Upper lobe of left lung (tissue), 6 donors: ENCODE results near the gene SCN10A. TPM values are rescaled to one million over a fixed set of nuclear protein-coding genes. Genes with fewer than 3 reads are reported as not detected.

Experiments used
- ATAC-seq, 2 donors: fragments of 200-7000 bp; cut with Tn5 transposase; one replicate each; pipeline ENCODE4 v1.9.1; 2022; ENCODE audit warnings: mild to moderate bottlenecking in 2 of 2, moderate library complexity in 2 of 2; ENCODE audit not compliant: low FRiP score in 2 of 2
- DNase-seq, 2 donors: peaks; one replicate each; pipeline ENCODE4 v3.0.0-alpha.2; 2019 to 2020
- H3K27ac ChIP-seq, 4 donors: fragments of 200-600 bp; sonication (generic); one replicate each; pipeline ENCODE4 v1.5.1; 2016 to 2019
- H3K27me3 ChIP-seq, 4 donors: fragments of 200-600 bp; sonication (generic); one replicate each; pipeline ENCODE4 v1.5.1; 2017 to 2019
- H3K36me3 ChIP-seq, 4 donors: fragments of 200-600 bp; sonication (generic); one replicate each; pipeline ENCODE4 v1.5.1; 2016 to 2019
- H3K4me1 ChIP-seq, 4 donors: fragments of 200-600 bp; sonication (generic); one replicate each; pipeline ENCODE4 v1.5.1; 2018 to 2019
- H3K4me3 ChIP-seq, 4 donors: fragments of 200-600 bp; sonication (generic); one replicate each; pipeline ENCODE4 v1.5.1; 2017 to 2019; ENCODE audit warnings: mild to moderate bottlenecking in 2 of 4, moderate library complexity in 1 of 4
- H3K9me3 ChIP-seq, 4 donors: fragments of 200-600 bp; sonication (generic); one replicate each; pipeline ENCODE4 v1.5.1; 2018 to 2019
- EP300 ChIP-seq, 4 donors: sonication (generic); formaldehyde crosslinking; IDR thresholded peaks; one replicate each; pipeline ENCODE4 v1.5.1; 2017; ENCODE audit warnings: antibody characterized with exemption in 4 of 4, control low read depth in 2 of 4
- POLR2A ChIP-seq, 4 donors: fragments of 450-650 bp; IDR thresholded peaks; one replicate each; pipeline ENCODE4 v1.5.1; 2016 to 2017; ENCODE audit warnings: antibody characterized with exemption in 4 of 4, mild to moderate bottlenecking in 2 of 4
- POLR2AphosphoS5 ChIP-seq, 2 donors: sonication (generic); formaldehyde crosslinking; IDR thresholded peaks; one replicate each; pipeline ENCODE4 v1.5.1; 2017; ENCODE audit warnings: antibody characterized with exemption in 2 of 2
- WGBS, 2 donors: methylation state at CpG; one replicate each; pipeline ENCODE4 v1.1.5; 2017 to 2018; 5-methylcytosine and 5-hydroxymethylcytosine counted together
- total RNA-seq, 6 donors: library from RNA; depleted of rRNA in 4 of 6; stranded (reverse); fragments of >200 nt in 4 of 6; gene quantifications; one replicate each; pipeline versions ENCODE4 v1.1.0 to v1.2.1, GENCODE V29; 2016 to 2021
- TF ChIP-seq, protein P1 (sequence below), 6 experiments: fragments of 450-650 bp in 4 of 6; fragments of 200-600 bp in 2 of 6; sonication (generic) in 2 of 6; IDR thresholded peaks; one replicate each; pipeline ENCODE4 v1.5.1; 2016 to 2019; ENCODE audit warnings: antibody characterized with exemption in 6 of 6
- donor health status: DM: no; HTN: no; CAD: no; lungs with moderate emphysema.
- donor health status: DM: no; HTN: yes; CAD: no; lungs with severe emphysema.

Gene SCN10A
- total RNA-seq, 6 donors from 2014 or later, result not detected

DNA sequence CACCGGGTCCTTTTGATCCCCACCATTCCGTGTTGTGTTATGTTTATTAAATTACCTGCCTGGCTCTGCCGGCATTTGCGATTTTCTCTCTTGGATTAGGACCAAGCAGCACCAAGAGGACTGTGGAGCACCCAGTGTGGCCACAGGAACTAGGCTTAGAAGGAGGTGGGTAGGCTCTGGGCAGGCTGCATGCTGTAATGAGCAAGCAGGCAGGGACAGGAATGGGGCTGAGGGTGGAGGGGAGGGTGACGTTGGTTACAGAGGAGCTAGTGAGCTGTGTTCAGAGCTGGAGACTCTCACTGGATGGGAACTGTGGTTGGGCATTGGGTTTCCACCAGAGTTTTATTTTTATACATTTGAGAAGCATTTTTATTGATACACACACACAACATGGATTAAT is 158.6 kb downstream of the SCN10A start:
- H3K27me3 ChIP-seq, result peaks cover 0 to 2% (median 0%) of the 10 kb centered on the region in 4 donors
- H3K27ac ChIP-seq, result no peak overlapping the region
- no peak overlapping the region for H3K4me3 ChIP-seq
- ATAC-seq (no peak), DNase-seq (no peak)
- no peaks in the 10 kb centered on the region for H3K36me3 ChIP-seq
- H3K9me3 ChIP-seq, result peaks cover 0 to 10% (median 4%) of the 10 kb centered on the region in 4 donors
- TF ChIP-seq POLR2AphosphoS5 (IDR thresholded peaks at IDR 0.05), result no peak
- TF ChIP-seq POLR2A (IDR thresholded peaks at IDR 0.05), result no peak
- TF ChIP-seq, protein P1, sequence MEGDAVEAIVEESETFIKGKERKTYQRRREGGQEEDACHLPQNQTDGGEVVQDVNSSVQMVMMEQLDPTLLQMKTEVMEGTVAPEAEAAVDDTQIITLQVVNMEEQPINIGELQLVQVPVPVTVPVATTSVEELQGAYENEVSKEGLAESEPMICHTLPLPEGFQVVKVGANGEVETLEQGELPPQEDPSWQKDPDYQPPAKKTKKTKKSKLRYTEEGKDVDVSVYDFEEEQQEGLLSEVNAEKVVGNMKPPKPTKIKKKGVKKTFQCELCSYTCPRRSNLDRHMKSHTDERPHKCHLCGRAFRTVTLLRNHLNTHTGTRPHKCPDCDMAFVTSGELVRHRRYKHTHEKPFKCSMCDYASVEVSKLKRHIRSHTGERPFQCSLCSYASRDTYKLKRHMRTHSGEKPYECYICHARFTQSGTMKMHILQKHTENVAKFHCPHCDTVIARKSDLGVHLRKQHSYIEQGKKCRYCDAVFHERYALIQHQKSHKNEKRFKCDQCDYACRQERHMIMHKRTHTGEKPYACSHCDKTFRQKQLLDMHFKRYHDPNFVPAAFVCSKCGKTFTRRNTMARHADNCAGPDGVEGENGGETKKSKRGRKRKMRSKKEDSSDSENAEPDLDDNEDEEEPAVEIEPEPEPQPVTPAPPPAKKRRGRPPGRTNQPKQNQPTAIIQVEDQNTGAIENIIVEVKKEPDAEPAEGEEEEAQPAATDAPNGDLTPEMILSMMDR (IDR thresholded peaks at IDR 0.05), result no peak
- TF ChIP-seq EP300 (IDR thresholded peaks at IDR 0.05), result no peak
- WGBS, 2 donors, result 43 to 67% methylated on average over 5 of the region's 5 CpGs
- no peaks in the 10 kb centered on the region for H3K4me1 ChIP-seq

GRCh38 chr3:38655708-38656300 is 160.2 kb downstream of the SCN10A start:
- ATAC-seq (no peak), DNase-seq (no peak)
- Histone ChIP-seq H3K36me3 (no peaks in the 10 kb centered on the region), H3K4me3 (no peak overlapping the region), H3K4me1 (peaks cover 0 to 5% (median 2%) of the 10 kb centered on the region in 4 donors), H3K27me3 (peaks cover 0 to 2% (median 0%) of the 10 kb centered on the region in 4 donors), H3K27ac (no peak overlapping the region), H3K9me3 (peaks cover 0 to under 1% (median 0%) of the 10 kb centered on the region in 4 donors)
- TF ChIP-seq, protein P1 (IDR thresholded peaks at IDR 0.05), result peak in 2 of 6 experiments; percentile 11 to 23
- TF ChIP-seq EP300 (IDR thresholded peaks at IDR 0.05), result no peak
- WGBS, 2 donors, result 6 to 18% methylated on average over 7 of the region's 7 CpGs

DNA sequence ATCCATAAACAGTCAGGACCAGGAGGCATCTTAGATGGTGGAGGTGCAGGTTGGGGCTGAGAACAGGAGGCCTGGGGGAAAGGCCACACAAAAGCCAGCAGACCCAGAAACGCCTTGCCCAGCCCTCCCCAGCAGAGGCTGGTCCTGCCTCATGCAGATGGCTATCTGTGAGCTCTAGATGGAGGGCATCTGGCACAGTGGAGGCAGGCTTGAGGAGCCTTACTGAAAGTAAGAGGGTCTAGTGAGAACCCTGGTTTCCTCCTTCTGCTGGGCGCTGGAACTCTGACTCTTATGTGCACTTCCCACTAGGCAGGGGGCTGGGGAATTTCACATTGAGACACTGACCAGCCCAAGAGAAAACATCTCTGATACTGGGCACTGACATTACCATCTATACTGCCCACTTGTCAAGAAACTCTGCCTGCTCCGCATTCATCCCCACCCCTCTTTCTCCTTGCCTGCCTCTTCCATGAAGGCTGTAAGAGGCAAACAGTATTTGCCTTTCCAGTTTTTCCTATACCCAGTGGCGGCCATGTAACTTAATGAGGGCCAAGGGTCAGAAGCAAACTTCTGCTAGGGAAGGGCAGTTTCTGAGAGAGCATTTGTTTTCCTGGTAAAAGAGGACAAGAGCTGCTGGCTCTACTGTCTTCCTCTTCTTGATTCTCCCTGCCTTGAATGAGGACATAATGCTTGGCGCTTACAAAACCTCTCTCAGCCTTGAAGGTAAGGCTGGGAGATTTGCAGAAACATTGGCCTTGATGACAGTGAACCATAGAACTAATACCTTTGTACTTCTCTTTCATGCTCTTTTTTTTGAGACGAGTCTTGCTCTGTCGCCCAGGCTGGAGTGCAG is 162.1 kb downstream of the SCN10A start:
- TF ChIP-seq, protein P1 (IDR thresholded peaks at IDR 0.05), result no peak
- TF ChIP-seq EP300 (IDR thresholded peaks at IDR 0.05) (no peak), POLR2AphosphoS5 (IDR thresholded peaks at IDR 0.05) (no peak), POLR2A (IDR thresholded peaks at IDR 0.05) (no peak)
- Histone ChIP-seq H3K9me3 (no peaks in the 10 kb centered on the region), H3K4me1 (peaks cover 9 to 20% (median 14%) of the 10 kb centered on the region in 4 donors), H3K4me3 (no peak overlapping the region), H3K27me3 (peaks cover 0 to 9% (median 4%) of the 10 kb centered on the region in 4 donors), H3K27ac (no peak overlapping the region), H3K36me3 (no peaks in the 10 kb centered on the region)
- ATAC-seq, result no peak
- DNase-seq, result no peak
- WGBS, 2 donors, result 78 to 85% methylated on average over 7 of the region's 7 CpGs

DNA sequence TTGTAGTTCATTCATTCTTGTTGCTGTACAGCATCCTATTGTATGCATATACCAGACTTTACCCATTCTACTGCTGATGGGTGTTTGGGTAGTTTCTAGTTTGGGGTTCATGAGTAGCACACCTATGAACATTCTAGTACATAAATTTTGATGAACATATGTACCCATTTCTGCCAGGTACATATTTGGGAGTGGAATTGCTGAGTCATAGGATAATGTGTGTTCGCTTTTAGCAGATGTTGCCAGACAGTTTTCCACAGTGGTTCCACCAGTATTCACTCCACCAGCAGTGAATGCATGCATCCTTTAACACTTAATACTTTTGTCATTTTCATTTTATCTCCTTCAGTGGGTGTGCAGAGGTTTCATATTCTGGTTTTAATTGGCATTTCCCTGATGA is 163.1 kb downstream of the SCN10A start:
- no peaks in the 10 kb centered on the region for H3K36me3 ChIP-seq
- no peak for ATAC-seq
- no peak overlapping the region for H3K27ac ChIP-seq
- H3K4me1 ChIP-seq, result peaks cover 13 to 24% (median 17%) of the 10 kb centered on the region in 4 donors
- DNase-seq, result no peak
- peaks cover 0 to 16% (median 7%) of the 10 kb centered on the region in 4 donors for H3K27me3 ChIP-seq
- 92 to 96% methylated on average over 1 of the region's 1 CpG for WGBS, 2 donors
- no peaks in the 10 kb centered on the region for H3K9me3 ChIP-seq
- H3K4me3 ChIP-seq, result no peak overlapping the region
- no peak for TF ChIP-seq POLR2A (IDR thresholded peaks at IDR 0.05)

DNA sequence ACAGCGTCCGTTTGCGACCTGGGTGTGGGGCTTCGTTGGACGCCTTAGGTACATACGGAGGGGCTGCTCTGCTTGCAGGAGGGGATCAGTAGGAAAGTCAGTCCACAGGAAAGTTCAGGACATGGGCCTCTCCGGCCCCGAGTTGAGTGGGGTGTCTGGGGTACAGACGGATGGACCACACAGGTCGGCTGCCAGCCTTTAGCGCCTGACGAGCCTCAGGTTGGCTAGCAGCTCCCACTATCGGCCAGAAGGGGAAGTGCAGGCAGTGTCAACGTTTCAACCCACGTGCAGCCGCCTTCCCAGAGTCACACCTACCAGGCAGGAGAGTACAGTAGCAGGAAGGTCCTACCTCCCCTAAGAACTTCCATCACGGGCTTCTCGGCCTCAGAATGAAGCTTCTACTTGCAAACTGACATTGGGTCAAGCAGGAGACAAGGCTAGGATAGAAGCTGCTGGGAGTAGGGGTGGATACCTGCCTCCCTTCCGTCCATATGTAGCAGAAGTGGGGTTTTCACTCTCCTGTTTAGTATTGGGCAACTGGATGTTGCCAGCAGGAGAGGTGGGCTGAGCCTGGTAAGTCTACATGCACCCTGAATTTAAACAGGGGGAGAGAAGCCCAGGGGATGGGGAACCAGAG is 164.7 kb downstream of the SCN10A start:
- no peaks in the 10 kb centered on the region for H3K36me3 ChIP-seq
- H3K4me3 ChIP-seq, result no peak overlapping the region
- TF ChIP-seq, protein P1 (IDR thresholded peaks at IDR 0.05), result peak; percentile 85 to 96 (median 89)
- TF ChIP-seq POLR2A (IDR thresholded peaks at IDR 0.05), result no peak
- DNase-seq (peak; percentile 29 to 73), ATAC-seq (peak; percentile 80 to 81)
- 11 to 14% methylated on average over 16 to 19 of the region's 19 CpGs for WGBS, 2 donors
- peaks cover 13 to 24% (median 17%) of the 10 kb centered on the region in 4 donors for H3K4me1 ChIP-seq
- peaks cover 0 to 19% (median 7%) of the 10 kb centered on the region in 4 donors for H3K27me3 ChIP-seq
- no peak overlapping the region for H3K27ac ChIP-seq
- H3K9me3 ChIP-seq, result no peaks in the 10 kb centered on the region
